WERI-Rb-1 (cell line): ENCODE results near the gene POLD2.

Experiments used
- DNase-seq: peaks from one replicate; pipeline ENCODE4 v3.0.0-alpha.2; 2020
- H3K27ac ChIP-seq: fragments of 250-450 bp; sonication (Bioruptor Pico); 2 replicates; pipeline ENCODE4 v1.5.1; 2020; ENCODE audit warnings: mild to moderate bottlenecking, moderate library complexity
- H3K27me3 ChIP-seq: fragments of 250-450 bp; sonication (Bioruptor Pico); 2 replicates; pipeline ENCODE4 v1.5.1; 2021; ENCODE audit warnings: mild to moderate bottlenecking, low read depth, moderate library complexity; ENCODE audit not compliant: insufficient read depth, severe bottlenecking
- H3K36me3 ChIP-seq: fragments of 250-450 bp; sonication (Bioruptor Pico); 2 replicates; pipeline ENCODE4 v1.5.1; 2020; ENCODE audit warnings: mild to moderate bottlenecking, moderate library complexity
- H3K4me3 ChIP-seq: 2 replicates; pipeline ENCODE4 v1.5.1; 2011; ENCODE audit warnings: low read depth, mild to moderate bottlenecking, control low read depth, low read length
- H3K9me3 ChIP-seq: fragments of 250-450 bp; sonication (Bioruptor Pico); 2 replicates; pipeline ENCODE4 v1.5.1; 2021; ENCODE audit warnings: mild to moderate bottlenecking, moderate library complexity; ENCODE audit not compliant: severe bottlenecking
- CTCF ChIP-seq: IDR thresholded peaks from 2 replicates; pipeline ENCODE4 v1.5.1; 2011; ENCODE audit warnings: low read depth, mild to moderate bottlenecking, control low read depth, inconsistent platforms, low read length

Gene POLD2

GRCh38 chr7:44119829-44120380 is 3.4 kb downstream of the POLD2 start:
- peaks cover 66% of the 10 kb centered on the region for H3K36me3 ChIP-seq
- H3K27ac ChIP-seq, result no peak overlapping the region
- H3K4me3 ChIP-seq, result no peak overlapping the region
- H3K9me3 ChIP-seq, result no peaks in the 10 kb centered on the region
- H3K27me3 ChIP-seq, result no peaks in the 10 kb centered on the region
- no peak for TF ChIP-seq CTCF
- no peak for DNase-seq

- no peaks in the 10 kb centered on the region for H3K9me3 ChIP-seq
- H3K36me3 ChIP-seq, result peaks cover 83% of the 10 kb centered on the region
- no peak for TF ChIP-seq CTCF
Measured at GRCh38 chr7:44117801-44118429, 5.4 kb downstream of the POLD2 start.

GRCh38 chr7:44116789-44117666 is 6.3 kb downstream of the POLD2 start:
- no peak for TF ChIP-seq CTCF
- Histone ChIP-seq H3K27ac (no peak overlapping the region), H3K36me3 (peaks cover 88% of the 10 kb centered on the region), H3K27me3 (no peaks in the 10 kb centered on the region), H3K4me3 (no peak overlapping the region), H3K9me3 (no peaks in the 10 kb centered on the region)
- DNase-seq, result no peak

More at GRCh38 chr7:44117801-44118429, 5.4 kb downstream of the POLD2 start:
- Histone ChIP-seq H3K4me3 (no peak overlapping the region), H3K27me3 (no peaks in the 10 kb centered on the region), H3K27ac (no peak overlapping the region)
- DNase-seq, result no peak

GRCh38 chr7:44116087-44116788 is 7.1 kb downstream of the POLD2 start:
- Histone ChIP-seq H3K36me3 (peaks cover 88% of the 10 kb centered on the region), H3K27me3 (no peaks in the 10 kb centered on the region), H3K27ac (no peak overlapping the region), H3K4me3 (no peak overlapping the region), H3K9me3 (no peaks in the 10 kb centered on the region)
- DNase-seq, result no peak
- TF ChIP-seq CTCF, result no peak

GRCh38 chr7:44114586-44115310 is 8.6 kb downstream of the POLD2 start:
- Histone ChIP-seq H3K36me3 (peaks cover 84% of the 10 kb centered on the region), H3K4me3 (no peak overlapping the region), H3K27me3 (no peaks in the 10 kb centered on the region), H3K27ac (no peak overlapping the region), H3K9me3 (no peaks in the 10 kb centered on the region)
- no peak for TF ChIP-seq CTCF
- no peak for DNase-seq
